SU-DHL-6 (cell line): ENCODE measurements around the gene BCAR1.

Experiments used
- EZH2phosphoT487 ChIP-seq: fragments of 200-600 bp; sonication (generic), shearing (Covaris generic); conservative IDR thresholded peaks from 2 replicates; pipeline ENCODE4 v1.6.1; 2018; ENCODE audit warnings: mild to moderate bottlenecking, antibody characterized with exemption, low read length, moderate library complexity, mixed read lengths
- TF ChIP-seq, protein P1 (sequence below): fragments of 200-600 bp; sonication (generic); IDR thresholded peaks from one replicate; pipeline ENCODE4 v1.5.1; 2017; ENCODE audit warnings: antibody characterized with exemption, mild to moderate bottlenecking, low read length, moderate library complexity; ENCODE audit not compliant: insufficient read depth, poor library complexity, severe bottlenecking

DNA sequence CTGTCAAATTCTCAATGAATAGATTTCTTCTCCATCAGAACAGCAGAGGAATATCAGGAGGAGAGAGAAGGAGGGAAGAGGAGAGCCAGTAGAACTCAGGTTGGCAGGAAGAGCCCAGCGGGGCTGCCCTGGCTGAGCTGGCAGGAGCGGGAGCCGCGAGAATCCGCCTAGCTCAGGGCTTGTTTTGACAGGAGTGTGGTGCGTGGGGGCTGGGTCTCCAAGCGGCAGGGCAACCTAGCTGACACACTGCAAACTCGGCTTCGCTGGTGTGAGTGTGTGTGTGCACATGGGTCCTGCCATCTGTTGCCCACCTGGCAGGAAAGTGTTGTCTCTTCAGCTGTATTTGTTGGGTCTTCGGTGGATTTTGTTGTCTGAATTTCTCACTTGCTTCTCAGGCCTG lies 27.9 kb upstream of the BCAR1 start:
- TF ChIP-seq, protein P1, sequence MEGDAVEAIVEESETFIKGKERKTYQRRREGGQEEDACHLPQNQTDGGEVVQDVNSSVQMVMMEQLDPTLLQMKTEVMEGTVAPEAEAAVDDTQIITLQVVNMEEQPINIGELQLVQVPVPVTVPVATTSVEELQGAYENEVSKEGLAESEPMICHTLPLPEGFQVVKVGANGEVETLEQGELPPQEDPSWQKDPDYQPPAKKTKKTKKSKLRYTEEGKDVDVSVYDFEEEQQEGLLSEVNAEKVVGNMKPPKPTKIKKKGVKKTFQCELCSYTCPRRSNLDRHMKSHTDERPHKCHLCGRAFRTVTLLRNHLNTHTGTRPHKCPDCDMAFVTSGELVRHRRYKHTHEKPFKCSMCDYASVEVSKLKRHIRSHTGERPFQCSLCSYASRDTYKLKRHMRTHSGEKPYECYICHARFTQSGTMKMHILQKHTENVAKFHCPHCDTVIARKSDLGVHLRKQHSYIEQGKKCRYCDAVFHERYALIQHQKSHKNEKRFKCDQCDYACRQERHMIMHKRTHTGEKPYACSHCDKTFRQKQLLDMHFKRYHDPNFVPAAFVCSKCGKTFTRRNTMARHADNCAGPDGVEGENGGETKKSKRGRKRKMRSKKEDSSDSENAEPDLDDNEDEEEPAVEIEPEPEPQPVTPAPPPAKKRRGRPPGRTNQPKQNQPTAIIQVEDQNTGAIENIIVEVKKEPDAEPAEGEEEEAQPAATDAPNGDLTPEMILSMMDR, result no peak
- TF ChIP-seq EZH2phosphoT487, result no peak
